Liver (tissue), 9 donors: ENCODE data around the gene CARD8. TPM values are rescaled to one million over a fixed set of nuclear protein-coding genes. Genes with fewer than 3 reads are reported as not detected.

Source experiments
- DNase-seq: peaks from one replicate; pipeline ENCODE4 v3.0.0-alpha.2; 2017; ENCODE audit warnings: low spot score
- H3K27ac ChIP-seq, 2 donors: one replicate each; pipeline ENCODE4 v1.7.0; 2013; ENCODE audit warnings: inconsistent platforms in 2 of 2, low read length in 2 of 2, control low read depth in 1 of 2, low read depth in 1 of 2, mild to moderate bottlenecking in 1 of 2
- H3K27me3 ChIP-seq, 4 donors: one replicate each; pipeline versions ENCODE4 v1.6.1 to v1.7.0; 2013; ENCODE audit warnings: low read length in 3 of 4, inconsistent platforms in 1 of 4, mild to moderate bottlenecking in 1 of 4, moderate library complexity in 1 of 4; ENCODE audit not compliant: control insufficient read depth in 4 of 4, insufficient read depth in 4 of 4
- H3K36me3 ChIP-seq, 4 donors: one replicate each; pipeline versions ENCODE4 v1.6.1 to v1.7.0; 2013; ENCODE audit warnings: low read length in 3 of 4, mild to moderate bottlenecking in 3 of 4, low read depth in 1 of 4, moderate library complexity in 1 of 4; ENCODE audit not compliant: control insufficient read depth in 4 of 4, insufficient read depth in 3 of 4
- H3K4me1 ChIP-seq, 4 donors: one replicate each; pipeline versions ENCODE4 v1.6.1 to v1.7.0; 2013; ENCODE audit warnings: low read length in 3 of 4, mild to moderate bottlenecking in 3 of 4, moderate library complexity in 1 of 4; ENCODE audit not compliant: control insufficient read depth in 4 of 4, insufficient read depth in 4 of 4
- H3K4me3 ChIP-seq, 3 donors: one replicate each; pipeline versions ENCODE4 v1.6.1 to v1.7.0; 2013; ENCODE audit warnings: low read length in 3 of 3, control low read depth in 1 of 3, low read depth in 1 of 3, mild to moderate bottlenecking in 1 of 3
- H3K9ac ChIP-seq, 2 donors: one replicate each; pipeline ENCODE4 v1.7.0; 2013; ENCODE audit warnings: low read length in 2 of 2, mild to moderate bottlenecking in 2 of 2, moderate library complexity in 2 of 2, control low read depth in 1 of 2, low read depth in 1 of 2
- H3K9me3 ChIP-seq, 4 donors: one replicate each; pipeline versions ENCODE4 v1.6.1 to v1.7.0; 2013; ENCODE audit warnings: low read length in 3 of 4; ENCODE audit not compliant: control insufficient read depth in 4 of 4
- ATF3 ChIP-seq: IDR thresholded peaks from 2 replicates; pipeline ENCODE4 v1.6.1; 2016; ENCODE audit warnings: antibody characterized with exemption
- CTCF ChIP-seq: fragments of 150-350 bp; IDR thresholded peaks from 2 replicates; pipeline ENCODE4 v1.5.1; 2017; ENCODE audit warnings: improper control_type of control experiment, low read depth, low read length; ENCODE audit not compliant: missing input control
- FOXA1 ChIP-seq: IDR thresholded peaks from 2 replicates; pipeline ENCODE4 v1.6.1; 2016; ENCODE audit warnings: antibody characterized with exemption
- FOXA2 ChIP-seq: IDR thresholded peaks from 2 replicates; pipeline ENCODE4 v1.6.1; 2016; ENCODE audit warnings: antibody characterized with exemption
- GABPA ChIP-seq, 2 donors: IDR thresholded peaks in 1 of 2; conservative IDR thresholded peaks in 1 of 2; 2 replicates each; pipeline ENCODE4 v1.6.1; 2016; ENCODE audit warnings: antibody characterized with exemption in 2 of 2, mild to moderate bottlenecking in 1 of 2, moderate library complexity in 1 of 2
- HNF4A ChIP-seq, 2 donors: conservative IDR thresholded peaks; 2 replicates each; pipeline ENCODE4 v1.6.1; 2016; ENCODE audit warnings: antibody characterized with exemption in 2 of 2, mild to moderate bottlenecking in 2 of 2
- HNF4G ChIP-seq: IDR thresholded peaks from 2 replicates; pipeline ENCODE4 v1.6.1; 2016; ENCODE audit warnings: antibody characterized with exemption
- JUND ChIP-seq, 2 donors: IDR thresholded peaks; 2 replicates each; pipeline ENCODE4 v1.6.1; 2016; ENCODE audit warnings: antibody characterized with exemption in 2 of 2
- MAX ChIP-seq: IDR thresholded peaks from 2 replicates; pipeline ENCODE4 v1.6.1; 2016; ENCODE audit warnings: antibody characterized with exemption
- NR2F2 ChIP-seq: IDR thresholded peaks from 2 replicates; pipeline ENCODE4 v1.6.1; 2016; ENCODE audit warnings: antibody characterized with exemption
- RAD21 ChIP-seq, 2 donors: IDR thresholded peaks; 2 replicates each; pipeline ENCODE4 v1.6.1; 2016; ENCODE audit warnings: antibody characterized with exemption in 2 of 2, mild to moderate bottlenecking in 2 of 2
- REST ChIP-seq: IDR thresholded peaks from 2 replicates; pipeline ENCODE4 v1.6.1; 2016; ENCODE audit warnings: antibody characterized with exemption, mild to moderate bottlenecking
- RXRA ChIP-seq, 2 donors: IDR thresholded peaks; 2 replicates each; pipeline ENCODE4 v1.6.1; 2017 to 2018; ENCODE audit warnings: antibody characterized with exemption in 2 of 2, mild to moderate bottlenecking in 1 of 2
- SP1 ChIP-seq: IDR thresholded peaks from 2 replicates; pipeline ENCODE4 v1.6.1; 2018; ENCODE audit warnings: antibody characterized with exemption, mild to moderate bottlenecking
- TAF1 ChIP-seq: conservative IDR thresholded peaks from 2 replicates; pipeline ENCODE4 v1.6.1; 2016; ENCODE audit warnings: antibody characterized with exemption, mild to moderate bottlenecking
- YY1 ChIP-seq: IDR thresholded peaks from 2 replicates; pipeline ENCODE4 v1.6.1; 2016; ENCODE audit warnings: antibody characterized with exemption, mild to moderate bottlenecking
- ZBTB33 ChIP-seq: IDR thresholded peaks from 2 replicates; pipeline ENCODE4 v1.6.1; 2016; ENCODE audit warnings: antibody characterized with exemption
- WGBS: extraction: QIAGEN DNeasy Blood & Tissue Kit; methylation state at CpG from one replicate; pipeline ENCODE4 v1.1.7; 2013; 5-methylcytosine and 5-hydroxymethylcytosine counted together
- polyA plus RNA-seq, 2 donors: library from polyadenylated mRNA; stranded (reverse) in 1 of 2; unstranded in 1 of 2; fragments of 200-250 nt in 1 of 2; fragments of >200 nt in 1 of 2; fragmentation: Nextera tagmentation in 1 of 2; extraction: Ambion mirVana in 1 of 2; gene quantifications; one replicate each; pipeline versions ENCODE4 v1.2.1 to v1.2.3, GENCODE V29; 2013 to 2015
- total RNA-seq, 2 donors: library from RNA; depleted of rRNA; stranded (reverse); fragments of >200 nt; gene quantifications; one replicate each; pipeline ENCODE4 v1.2.3, GENCODE V29; 2014
- donor health status: healthy.
- donor health status: healthy.
- donor health status: healthy.
- donor health status: healthy.
- donor health status: healthy.

Gene CARD8
- total and polyA plus RNA-seq, 4 donors = 9.4 to 36.3 (median 22.4) TPM

GRCh38 chr19:48181505-48181904, 74.2 kb downstream of the CARD8 start (continued):
- TF ChIP-seq MAX (no peak), RXRA (IDR thresholded peaks at IDR 0.05) (no peak), RAD21 (IDR thresholded peaks at IDR 0.05) (no peak), FOXA1 (no peak), SP1 (no peak), JUND (IDR thresholded peaks at IDR 0.05) (no peak), HNF4G (no peak)

GRCh38 chr19:48176226-48176625, 79.5 kb downstream of the CARD8 start:
- Histone ChIP-seq H3K27me3 (no peaks in the 10 kb centered on the region), H3K4me1 (peaks cover 0 to 4% (median 2%) of the 10 kb centered on the region in 4 donors), H3K9ac (no peak overlapping the region), H3K27ac (no peak overlapping the region), H3K36me3 (peaks cover 0 to 8% (median 0%) of the 10 kb centered on the region in 4 donors), H3K4me3 (no peak overlapping the region), H3K9me3 (peaks cover 0 to 3% (median 1%) of the 10 kb centered on the region in 4 donors)
- 96% methylated on average over 3 of the region's 3 CpGs for WGBS
- TF ChIP-seq REST (no peak), HNF4A (conservative IDR thresholded peaks at IDR 0.05) (no peak), JUND (IDR thresholded peaks at IDR 0.05) (no peak), ZBTB33 (no peak), RXRA (IDR thresholded peaks at IDR 0.05) (no peak), FOXA2 (no peak), ATF3 (no peak), CTCF (no peak), NR2F2 (no peak), FOXA1 (no peak), RAD21 (IDR thresholded peaks at IDR 0.05) (no peak), HNF4G (no peak), TAF1 (no peak), GABPA (IDR thresholded peaks at IDR 0.05 in 1 of 2, conservative IDR thresholded peaks at IDR 0.05 in 1 of 2) (no peak), YY1 (no peak), SP1 (no peak), MAX (no peak)
- DNase-seq = no peak
